Suprapubic skin (tissue), 4 donors: Measurements from ENCODE around the gene INPP5A.

ENCODE experiments used
- CTCF ChIP-seq, 2 donors: fragments of 200-600 bp in 1 of 2; fragments of 450-650 bp in 1 of 2; sonication (generic) in 1 of 2; IDR thresholded peaks; one replicate each; pipeline ENCODE4 v1.5.1; 2016 to 2019; ENCODE audit warnings: antibody characterized with exemption in 2 of 2, mild to moderate bottlenecking in 1 of 2, moderate library complexity in 1 of 2
- EP300 ChIP-seq: sonication (generic); formaldehyde crosslinking; IDR thresholded peaks from one replicate; pipeline ENCODE4 v1.6.1; 2017; ENCODE audit warnings: antibody characterized with exemption
- POLR2A ChIP-seq, 2 donors: fragments of 450-650 bp; IDR thresholded peaks; one replicate each; pipeline ENCODE4 v1.6.1; 2017; ENCODE audit warnings: antibody characterized with exemption in 2 of 2, mild to moderate bottlenecking in 2 of 2, moderate library complexity in 2 of 2
- POLR2AphosphoS5 ChIP-seq, 3 donors: sonication (generic); formaldehyde crosslinking; IDR thresholded peaks; one replicate each; pipeline ENCODE4 v1.6.1; 2017; ENCODE audit warnings: antibody characterized with exemption in 3 of 3

- TF ChIP-seq CTCF (IDR thresholded peaks at IDR 0.05) (no peak), POLR2AphosphoS5 (IDR thresholded peaks at IDR 0.05) (no peak), POLR2A (IDR thresholded peaks at IDR 0.05) (no peak), EP300 (no peak)
Measured at GRCh38 chr10:132571650-132572544, 34.3 kb downstream of the INPP5A start.
